ENCODE measurements around the gene ENGASE. TPM values are rescaled to one million over a fixed set of nuclear protein-coding genes. Genes with fewer than 3 reads are reported as not detected.
A peak's percentile ranks its signal among the peaks of the same experiment; 100 is the strongest.

Gene ENGASE
- total RNA-seq, 1 donor from 2014 or later = 72.6 TPM

DNA sequence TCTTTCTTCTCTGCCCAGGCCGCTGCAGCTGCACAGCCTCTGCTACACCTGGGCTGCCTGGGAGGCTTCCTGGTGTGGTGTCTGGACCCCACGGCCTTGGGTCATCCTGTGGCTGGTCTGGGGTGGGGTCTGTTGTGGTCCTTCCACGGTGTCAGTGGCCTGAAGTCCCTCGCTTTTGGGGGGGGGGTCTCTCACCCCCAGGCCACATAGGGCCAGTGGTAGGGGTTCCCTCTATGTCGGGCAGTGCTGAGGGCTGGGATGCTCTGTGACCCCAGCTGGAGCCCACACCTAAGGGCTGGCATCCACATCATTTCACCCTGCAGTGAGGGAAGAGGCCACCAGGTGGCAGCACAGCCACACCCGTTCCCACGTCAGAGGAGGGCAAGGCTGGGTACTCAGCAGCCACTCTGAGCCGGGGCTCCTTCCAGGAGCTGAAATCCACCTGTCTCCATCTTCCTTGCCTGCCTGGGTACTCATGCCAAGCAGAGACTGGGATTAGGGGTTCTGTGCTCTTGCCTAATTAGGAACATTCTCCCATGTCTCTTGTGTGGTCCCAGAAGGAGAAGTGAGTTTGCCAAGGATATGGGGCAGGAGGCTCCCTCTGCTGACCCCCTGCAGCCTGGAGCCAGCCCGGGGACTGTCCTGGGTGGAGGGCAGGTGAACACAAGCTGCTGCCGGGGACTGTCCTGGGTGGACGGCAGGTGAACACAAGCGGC lies 13.0 kb downstream of the ENGASE start:
- Mint-ChIP-seq H3K36me3 (no peaks in the 10 kb centered on the region), H3K9me3 (no peaks in the 10 kb centered on the region), H3K4me1 (ENCODE audit: unreplicated experiment) (peaks cover 9% of the 10 kb centered on the region), H3K4me3 (no peak overlapping the region), H3K27me3 (peaks cover 3% of the 10 kb centered on the region), H3K27ac (no peak overlapping the region)
- DNase-seq (ENCODE audit: extremely low spot score, unreplicated experiment) = peak; percentile 86
- TF ChIP-seq CTCF (conservative IDR thresholded peaks at IDR 0.05) = peak; percentile 92

GRCh38 chr17:79088247-79088996 lies 13.8 kb downstream of the ENGASE start:
- DNase-seq (ENCODE audit: extremely low spot score, unreplicated experiment) = no peak
- no peaks in the 10 kb centered on the region for H3K36me3 Mint-ChIP-seq
- no peak overlapping the region for H3K4me3 Mint-ChIP-seq
- H3K4me1 Mint-ChIP-seq (ENCODE audit: unreplicated experiment) = peaks cover 9% of the 10 kb centered on the region
- no peak for TF ChIP-seq CTCF (conservative IDR thresholded peaks at IDR 0.05)
- H3K27me3 Mint-ChIP-seq = peaks cover 3% of the 10 kb centered on the region
- no peaks in the 10 kb centered on the region for H3K9me3 Mint-ChIP-seq
- H3K27ac Mint-ChIP-seq = no peak overlapping the region

DNA sequence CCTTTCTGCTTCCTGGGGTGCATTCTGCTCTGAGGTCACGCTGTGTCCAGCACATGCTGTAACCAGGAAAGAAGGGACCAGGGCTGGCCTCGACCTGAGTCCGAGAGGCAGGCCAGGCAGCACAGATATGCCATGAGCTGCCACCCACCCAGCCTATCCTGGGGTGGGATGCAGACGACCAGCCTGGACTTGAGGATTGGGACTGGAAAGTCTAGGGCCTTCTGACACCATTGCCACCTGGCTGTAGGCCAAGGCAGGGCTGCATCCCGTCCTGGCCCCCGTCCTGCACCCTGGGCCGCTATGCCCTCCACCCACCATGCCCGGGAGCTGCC lies 14.3 kb downstream of the ENGASE start:
- Mint-ChIP-seq H3K4me1 (ENCODE audit: unreplicated experiment) (peaks cover 9% of the 10 kb centered on the region), H3K27me3 (peaks cover 3% of the 10 kb centered on the region), H3K4me3 (no peak overlapping the region), H3K27ac (no peak overlapping the region), H3K9me3 (no peaks in the 10 kb centered on the region), H3K36me3 (no peaks in the 10 kb centered on the region)
- DNase-seq (ENCODE audit: extremely low spot score, unreplicated experiment) = no peak
- no peak for TF ChIP-seq CTCF (conservative IDR thresholded peaks at IDR 0.05)

DNA sequence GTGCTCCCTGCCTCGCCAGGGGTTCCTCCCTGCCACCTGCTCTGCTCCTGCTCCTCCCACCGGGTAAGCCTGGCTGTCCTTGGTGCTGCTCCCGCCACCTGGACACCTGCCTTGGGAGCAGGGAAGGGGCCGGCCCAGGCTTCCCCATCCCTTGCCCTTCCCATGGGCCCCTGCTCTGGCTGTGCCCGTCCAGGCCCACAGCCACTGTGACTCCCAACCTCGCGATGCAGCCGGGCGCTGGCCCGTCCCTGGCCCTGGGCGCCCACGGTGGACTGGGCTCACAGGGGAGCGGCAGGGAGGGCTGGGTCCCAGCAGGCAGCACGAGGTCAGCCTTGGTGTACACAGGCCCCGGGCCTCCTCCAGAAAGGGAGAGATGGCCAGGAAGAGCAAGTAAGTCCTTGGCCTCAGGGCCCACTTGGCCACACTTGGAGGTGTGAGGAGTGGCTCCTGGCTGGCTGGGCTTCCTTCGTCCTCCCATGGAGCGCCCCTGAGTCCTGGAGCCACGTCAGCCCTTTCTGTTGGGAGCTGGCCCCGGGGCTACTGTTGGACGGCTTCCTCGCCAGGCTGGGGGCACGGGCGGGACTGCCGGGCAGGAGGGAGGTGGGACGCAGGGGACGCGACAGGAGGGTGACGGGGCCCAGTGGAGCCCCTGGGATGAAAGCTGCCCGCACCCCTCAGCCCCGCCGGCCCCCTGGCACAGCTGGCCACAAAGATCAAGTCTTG lies 15.3 kb downstream of the ENGASE start:
- no peak for TF ChIP-seq CTCF (conservative IDR thresholded peaks at IDR 0.05)
- Mint-ChIP-seq H3K4me3 (no peak overlapping the region), H3K27ac (no peak overlapping the region), H3K4me1 (ENCODE audit: unreplicated experiment) (peaks cover 9% of the 10 kb centered on the region), H3K27me3 (peaks cover 6% of the 10 kb centered on the region), H3K9me3 (no peaks in the 10 kb centered on the region), H3K36me3 (no peaks in the 10 kb centered on the region)
- no peak for DNase-seq (ENCODE audit: extremely low spot score, unreplicated experiment)

GRCh38 chr17:79090443-79091225 lies 16.0 kb downstream of the ENGASE start:
- Mint-ChIP-seq H3K4me3 (no peak overlapping the region), H3K9me3 (no peaks in the 10 kb centered on the region), H3K4me1 (ENCODE audit: unreplicated experiment) (peaks cover 9% of the 10 kb centered on the region), H3K36me3 (no peaks in the 10 kb centered on the region), H3K27me3 (peaks cover 7% of the 10 kb centered on the region), H3K27ac (peak overlapping the region; percentile 19)
- TF ChIP-seq CTCF (conservative IDR thresholded peaks at IDR 0.05) = peak; percentile 33
- no peak for DNase-seq (ENCODE audit: extremely low spot score, unreplicated experiment)
